Measurements from ENCODE around the gene MTCH1. TPM values are rescaled to one million over a fixed set of nuclear protein-coding genes. Genes with fewer than 3 reads are reported as not detected.

Gene MTCH1
- total RNA-seq, 1 experiment from 2014 or later: 241 TPM

DNA sequence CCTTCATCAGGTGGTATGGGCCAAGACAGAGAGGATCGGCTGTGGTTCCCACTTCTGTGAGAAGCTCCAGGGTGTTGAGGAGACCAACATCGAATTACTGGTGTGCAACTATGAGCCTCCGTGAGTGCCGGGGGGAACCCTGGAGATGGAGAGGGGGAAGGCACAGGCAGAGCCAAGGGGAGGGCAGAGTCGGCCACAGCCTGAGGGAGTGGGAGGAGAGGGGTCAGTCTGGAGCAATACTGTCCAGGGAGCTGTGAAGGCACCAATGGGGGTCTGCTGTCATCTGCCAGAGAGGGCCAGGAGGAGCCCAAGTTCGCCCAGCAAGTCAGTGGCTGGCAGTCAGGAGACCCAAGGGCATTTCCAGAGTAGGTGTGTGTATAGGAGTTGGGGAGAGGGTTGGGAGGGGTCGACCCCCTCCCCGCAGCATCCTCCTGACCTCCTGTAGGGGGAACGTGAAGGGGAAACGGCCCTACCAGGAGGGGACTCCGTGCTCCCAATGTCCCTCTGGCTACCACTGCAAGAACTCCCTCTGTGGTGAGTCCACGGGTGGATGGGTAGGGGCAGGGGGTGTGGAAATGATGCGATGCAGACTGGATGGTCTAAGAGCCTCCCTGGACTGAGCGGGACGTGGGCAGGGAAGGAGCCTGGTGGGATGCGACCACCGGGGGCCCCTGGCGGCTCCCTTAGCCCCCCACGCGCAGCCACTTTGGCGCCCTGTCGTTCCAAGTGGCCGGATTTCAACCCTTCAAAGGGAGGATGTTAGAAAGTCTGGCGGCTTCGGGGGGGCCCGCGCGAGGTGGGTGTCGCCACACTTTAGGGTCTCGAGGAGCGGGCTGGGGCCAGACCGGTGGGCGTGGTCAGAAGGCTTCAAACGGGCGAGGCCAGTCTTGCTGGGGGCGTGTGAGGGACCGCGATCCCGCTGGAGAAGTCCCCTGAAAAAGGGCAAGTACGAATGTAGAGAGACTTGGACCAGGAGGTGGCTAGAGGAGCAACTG, 24.3 kb downstream of the MTCH1 start:
- peaks cover 17% of the 10 kb centered on the region for H3K4me1 ChIP-seq (replicated peaks; ENCODE audit: insufficient read depth)
- TF ChIP-seq, protein P1, sequence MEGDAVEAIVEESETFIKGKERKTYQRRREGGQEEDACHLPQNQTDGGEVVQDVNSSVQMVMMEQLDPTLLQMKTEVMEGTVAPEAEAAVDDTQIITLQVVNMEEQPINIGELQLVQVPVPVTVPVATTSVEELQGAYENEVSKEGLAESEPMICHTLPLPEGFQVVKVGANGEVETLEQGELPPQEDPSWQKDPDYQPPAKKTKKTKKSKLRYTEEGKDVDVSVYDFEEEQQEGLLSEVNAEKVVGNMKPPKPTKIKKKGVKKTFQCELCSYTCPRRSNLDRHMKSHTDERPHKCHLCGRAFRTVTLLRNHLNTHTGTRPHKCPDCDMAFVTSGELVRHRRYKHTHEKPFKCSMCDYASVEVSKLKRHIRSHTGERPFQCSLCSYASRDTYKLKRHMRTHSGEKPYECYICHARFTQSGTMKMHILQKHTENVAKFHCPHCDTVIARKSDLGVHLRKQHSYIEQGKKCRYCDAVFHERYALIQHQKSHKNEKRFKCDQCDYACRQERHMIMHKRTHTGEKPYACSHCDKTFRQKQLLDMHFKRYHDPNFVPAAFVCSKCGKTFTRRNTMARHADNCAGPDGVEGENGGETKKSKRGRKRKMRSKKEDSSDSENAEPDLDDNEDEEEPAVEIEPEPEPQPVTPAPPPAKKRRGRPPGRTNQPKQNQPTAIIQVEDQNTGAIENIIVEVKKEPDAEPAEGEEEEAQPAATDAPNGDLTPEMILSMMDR (conservative IDR thresholded peaks at IDR 0.05): no peak
- no peak for TF ChIP-seq EZH2 (IDR thresholded peaks at IDR 0.05; ENCODE audit: low read depth)
- ChIA-PET POLR2A (ENCODE audit: unreplicated experiment) (no interaction called here), CTCF (no interaction called here)
- H3K9me2 ChIP-seq (ENCODE audit: insufficient read depth): no peaks in the 10 kb centered on the region
- no peak overlapping the region for H3K4me3 ChIP-seq
- DNase-seq: no peak
- no peaks in the 10 kb centered on the region for H3K9me3 ChIP-seq (ENCODE audit: insufficient read depth, low read depth)
- no peaks in the 10 kb centered on the region for H3K79me2 ChIP-seq (ENCODE audit: low read depth)
- no peaks in the 10 kb centered on the region for H3K36me3 ChIP-seq (ENCODE audit: low read depth)
- peaks cover 5% of the 10 kb centered on the region; the same call in 1 of the 2 replicates for H3F3A ChIP-seq (ENCODE audit: insufficient read depth, low read depth)
- H3K27me3 ChIP-seq (ENCODE audit: insufficient read depth, low read depth): no peaks in the 10 kb centered on the region
- intact Hi-C loops (cut with micrococcal nuclease; ENCODE audit: unreplicated experiment): loop anchor here (5.0 kb wide), 2 partner anchors 34 to 49 kb away; no protein-coding TSS in a partner anchor
- 0 out of 2 replicates have a peak overlapping the region, but pooled peaks have one; percentile 54 for H3K4me2 ChIP-seq
- no peak overlapping the region for H3K27ac ChIP-seq
- no peaks in the 10 kb centered on the region for H4K20me1 ChIP-seq (ENCODE audit: insufficient read depth)
- no peak overlapping the region for H2AFZ ChIP-seq
- no TSS peak for BruUV-seq (replicated peaks)

DNA sequence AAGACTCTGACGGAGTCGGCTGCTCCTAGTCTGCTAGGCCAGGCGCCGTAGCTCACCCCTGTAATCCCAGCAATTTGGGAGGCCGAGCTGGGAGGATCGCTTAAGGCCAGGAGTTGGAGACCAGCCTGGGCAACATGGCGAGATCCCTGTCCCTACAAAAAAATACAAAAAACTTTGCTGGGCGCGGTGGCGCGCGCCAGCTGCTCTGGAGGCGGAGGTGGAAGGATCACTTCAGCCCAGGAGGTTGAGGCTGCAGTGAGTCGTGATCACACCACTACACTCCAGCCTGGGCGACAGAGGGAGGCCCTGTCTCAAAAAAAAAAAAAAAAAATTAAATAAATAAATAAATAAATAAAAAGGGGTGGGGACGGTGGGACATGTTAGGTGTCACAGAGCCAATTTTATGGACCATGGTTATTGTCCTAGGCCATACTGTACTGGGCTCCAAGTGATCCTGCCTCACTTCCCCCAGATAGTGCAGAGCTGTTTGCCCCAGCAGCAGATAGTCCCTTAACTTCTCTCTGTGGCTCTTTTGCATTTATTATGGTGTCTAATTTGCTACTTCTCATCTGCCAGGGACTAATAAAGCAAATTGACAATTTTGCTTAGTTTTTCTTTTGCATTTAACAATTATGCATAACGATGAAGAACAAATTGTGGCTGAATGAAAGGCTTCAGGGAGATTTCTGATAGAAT, 26.3 kb downstream of the MTCH1 start:
- Histone ChIP-seq H3F3A (ENCODE audit: insufficient read depth, low read depth) (peaks cover 11% of the 10 kb centered on the region; the same call in 1 of the 2 replicates), H3K4me1 (replicated peaks; ENCODE audit: insufficient read depth) (peaks cover 26% of the 10 kb centered on the region), H3K9me3 (ENCODE audit: insufficient read depth, low read depth) (no peaks in the 10 kb centered on the region), H3K4me3 (no peak overlapping the region), H3K79me2 (ENCODE audit: low read depth) (no peaks in the 10 kb centered on the region), H3K4me2 (peak overlapping the region; percentile 34), H2AFZ (no peak overlapping the region), H3K9me2 (ENCODE audit: insufficient read depth) (no peaks in the 10 kb centered on the region), H3K36me3 (ENCODE audit: low read depth) (no peaks in the 10 kb centered on the region), H3K27me3 (ENCODE audit: insufficient read depth, low read depth) (no peaks in the 10 kb centered on the region), H4K20me1 (ENCODE audit: insufficient read depth) (no peaks in the 10 kb centered on the region), H3K27ac (no peak overlapping the region)
- intact Hi-C loops (cut with micrococcal nuclease; ENCODE audit: unreplicated experiment): loop anchor here (5.0 kb wide), 2 partner anchors 32 to 47 kb away; no protein-coding TSS in a partner anchor
- ChIA-PET POLR2A (ENCODE audit: unreplicated experiment) (interaction anchor here (0.7 to 1.0 kb wide), 2 partner anchors 10 to 298 kb away, joined by 3 read pairs; partner anchors contain the start of gene TBC1D22B), CTCF (no interaction called here)
- BruUV-seq (replicated peaks): no TSS peak
- DNase-seq: no peak
- no peak for TF ChIP-seq EZH2 (IDR thresholded peaks at IDR 0.05; ENCODE audit: low read depth)
- TF ChIP-seq, protein P1 (conservative IDR thresholded peaks at IDR 0.05): no peak

DNA sequence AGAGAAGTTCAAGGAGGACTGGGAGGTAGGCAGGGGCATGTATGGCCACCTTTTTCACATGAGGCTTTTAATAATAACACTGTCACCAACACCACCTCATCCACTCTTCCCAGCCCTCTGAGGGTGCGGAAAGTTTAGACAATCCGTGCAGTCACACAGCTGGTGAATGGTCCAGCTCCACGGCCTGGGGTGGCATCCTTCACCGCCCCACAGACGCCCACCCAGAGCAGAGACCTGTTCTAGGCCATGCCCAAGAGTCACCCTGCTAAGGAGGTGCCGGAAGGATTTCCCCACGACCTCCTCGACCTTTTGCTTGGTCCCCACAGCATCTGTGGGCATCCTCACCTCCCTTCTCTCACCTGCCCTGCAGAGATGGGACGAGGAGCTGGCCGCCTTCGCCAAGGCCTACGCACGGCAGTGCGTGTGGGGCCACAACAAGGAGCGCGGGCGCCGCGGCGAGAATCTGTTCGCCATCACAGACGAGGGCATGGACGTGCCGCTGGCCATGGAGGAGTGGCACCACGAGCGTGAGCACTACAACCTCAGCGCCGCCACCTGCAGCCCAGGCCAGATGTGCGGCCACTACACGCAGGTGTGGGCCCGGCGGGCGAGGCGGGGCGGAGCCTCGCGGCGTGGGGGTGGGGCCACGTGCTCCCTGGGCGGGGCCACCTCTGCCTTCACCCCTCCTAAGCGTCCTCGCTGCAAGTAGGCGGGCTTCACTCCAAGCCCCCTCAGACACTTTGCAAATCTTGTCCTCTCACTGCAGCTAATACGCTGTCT, 27.0 kb downstream of the MTCH1 start:
- intact Hi-C loops (cut with micrococcal nuclease; ENCODE audit: unreplicated experiment): no loop called here

More for the DNA sequence above, 27.0 kb downstream of the MTCH1 start:
- H3K4me1 ChIP-seq (replicated peaks; ENCODE audit: insufficient read depth): peaks cover 26% of the 10 kb centered on the region
- H3K36me3 ChIP-seq (ENCODE audit: low read depth): no peaks in the 10 kb centered on the region
- H3K9me2 ChIP-seq (ENCODE audit: insufficient read depth): no peaks in the 10 kb centered on the region
- no TSS peak for BruUV-seq (replicated peaks)
- no peaks in the 10 kb centered on the region for H3K79me2 ChIP-seq (ENCODE audit: low read depth)
- CTCF ChIA-PET: no interaction called here
- H4K20me1 ChIP-seq (ENCODE audit: insufficient read depth): no peaks in the 10 kb centered on the region
- no peak for DNase-seq
- TF ChIP-seq, protein P1 (conservative IDR thresholded peaks at IDR 0.05): no peak
- no peak for TF ChIP-seq EZH2 (IDR thresholded peaks at IDR 0.05; ENCODE audit: low read depth)
- H3K4me2 ChIP-seq: no peak overlapping the region
- H2AFZ ChIP-seq: no peak overlapping the region
- H3K27ac ChIP-seq: no peak overlapping the region
- no peak overlapping the region for H3K4me3 ChIP-seq
- H3K9me3 ChIP-seq (ENCODE audit: insufficient read depth, low read depth): no peaks in the 10 kb centered on the region
- no peaks in the 10 kb centered on the region for H3K27me3 ChIP-seq (ENCODE audit: insufficient read depth, low read depth)
- H3F3A ChIP-seq (ENCODE audit: insufficient read depth, low read depth): peaks cover 11% of the 10 kb centered on the region; the same call in 1 of the 2 replicates
- POLR2A ChIA-PET (ENCODE audit: unreplicated experiment): no interaction called here
